ENCODE measurements around the gene MEGF11.

The MEGF11 gene

DNA sequence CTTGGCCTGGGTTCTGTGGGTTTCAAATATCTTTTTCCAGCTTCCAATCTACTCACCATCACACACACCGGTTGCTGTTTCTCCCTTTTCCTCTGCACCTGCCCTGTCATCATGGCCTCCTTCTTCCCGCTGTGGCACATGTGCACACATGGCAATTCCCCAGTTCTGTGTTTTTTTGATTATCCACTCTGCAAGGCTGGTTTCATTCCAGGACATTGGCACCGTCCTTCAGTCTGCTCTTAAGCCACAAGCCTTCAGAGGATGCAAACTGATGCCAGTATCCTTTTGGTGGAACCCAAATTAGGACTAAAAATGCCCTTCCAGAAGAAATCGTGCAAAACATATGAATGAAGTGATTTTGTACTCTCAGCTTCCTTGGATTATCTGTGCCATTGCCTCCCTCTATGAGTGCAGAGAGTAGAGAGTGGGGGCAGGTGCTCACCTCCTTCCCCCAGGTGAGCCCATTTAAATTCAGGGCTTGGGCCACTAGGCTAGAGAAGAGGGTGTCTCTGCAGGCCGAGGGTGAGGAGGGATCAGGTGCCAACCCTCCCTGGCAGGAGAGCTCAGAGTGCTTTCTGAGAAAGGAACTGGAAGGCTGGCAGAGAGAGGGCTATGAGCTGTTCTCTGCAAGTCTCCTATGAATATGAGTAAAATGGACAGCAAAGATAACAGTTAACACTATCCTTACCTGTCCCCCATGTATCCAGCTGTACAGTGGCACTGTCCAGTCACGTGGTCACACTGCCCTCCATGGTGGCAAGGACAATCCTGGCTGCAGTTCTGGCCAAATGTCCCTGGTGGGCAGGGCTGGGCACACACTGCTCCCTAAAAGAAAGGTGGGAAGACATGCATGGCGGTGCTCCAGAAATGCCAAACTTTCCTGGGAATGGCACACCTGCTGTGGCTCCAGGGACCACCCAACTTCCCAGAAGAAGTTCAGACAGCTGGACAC, 283.4 kb downstream of the MEGF11 start:
- Histone ChIP-seq H3K27ac (no peak overlapping the region), H3K4me3 (no peak overlapping the region)

DNA sequence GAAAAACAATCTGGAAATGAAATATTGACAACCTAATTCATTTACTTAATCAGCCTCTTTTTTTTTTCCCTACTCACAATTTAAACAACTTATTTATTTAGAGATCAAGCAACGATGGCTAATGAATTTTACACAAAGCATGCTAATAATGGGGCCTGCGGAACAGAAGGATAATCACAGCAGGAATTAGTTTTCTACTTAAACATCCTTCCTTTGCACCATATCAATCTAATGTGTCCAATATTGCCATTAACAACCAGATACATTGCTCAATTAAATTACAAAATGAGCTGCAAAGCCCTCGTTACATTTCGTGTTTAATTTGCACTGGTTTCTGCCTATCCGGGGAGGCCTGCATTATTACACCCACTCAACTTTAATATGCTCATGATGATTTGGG, 285.0 kb downstream of the MEGF11 start:
- Histone ChIP-seq H3K27ac (no peak overlapping the region), H3K4me3 (no peak overlapping the region)

DNA sequence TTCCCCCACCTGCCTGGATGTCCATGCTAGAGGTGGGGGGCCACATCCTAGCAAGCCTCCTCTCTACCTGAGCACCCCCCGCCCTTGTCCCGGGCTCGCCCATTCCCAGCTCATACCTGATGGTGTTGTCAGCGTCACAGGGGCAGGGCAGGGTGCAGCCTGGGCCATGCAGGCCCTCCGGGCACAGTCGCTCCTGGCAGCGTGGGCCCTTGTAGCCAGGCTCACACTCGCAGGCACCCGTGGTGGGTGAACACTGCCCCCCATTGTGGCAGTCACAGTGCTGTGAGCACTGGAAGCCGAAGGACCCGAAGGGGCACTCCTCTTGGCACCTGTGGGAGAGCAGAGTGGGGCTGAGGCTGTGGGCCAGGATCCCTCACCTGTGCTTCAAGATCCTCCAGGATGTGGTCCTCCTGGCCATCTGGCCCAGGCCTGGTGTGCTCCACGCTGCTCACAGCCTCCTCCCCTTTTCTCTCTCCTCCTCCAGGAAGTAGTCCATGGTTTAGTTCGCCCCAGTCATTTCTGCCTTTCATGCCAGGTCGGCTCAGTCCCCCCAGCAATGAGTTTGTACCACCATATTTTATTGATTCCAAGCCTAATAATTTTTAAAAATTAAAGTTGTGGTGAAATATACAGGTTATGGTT, 288.6 kb downstream of the MEGF11 start:
- no peak overlapping the region for H3K27ac ChIP-seq
- no peak overlapping the region for H3K4me3 ChIP-seq

DNA sequence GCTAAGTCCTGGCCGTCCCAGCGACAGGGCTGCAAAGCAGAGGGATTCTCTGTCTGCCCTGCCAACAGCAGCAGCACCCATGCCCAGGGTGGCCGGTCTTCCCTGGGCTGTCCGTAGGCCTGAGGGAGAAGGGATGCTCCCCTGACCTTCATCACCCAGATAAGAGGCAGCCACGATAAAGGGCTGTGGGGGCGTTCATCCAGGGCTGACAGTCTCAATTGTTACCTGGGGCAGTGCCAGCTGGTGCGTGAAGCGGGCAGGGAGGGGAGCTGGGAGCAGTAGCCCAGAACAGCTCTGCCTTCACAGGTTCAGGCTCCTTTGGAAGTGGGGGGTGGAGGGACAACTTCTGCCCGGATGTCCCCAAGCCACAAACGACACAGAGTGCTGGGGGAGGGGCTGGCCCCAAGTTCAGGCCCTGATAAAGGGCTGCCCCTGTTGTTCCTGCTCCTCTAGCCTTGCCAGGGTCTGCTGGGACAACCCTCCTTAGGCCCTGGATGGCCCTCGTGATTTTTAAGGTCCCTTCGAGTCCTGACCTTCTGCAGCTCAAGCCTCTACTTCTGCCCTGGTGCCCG, 289.6 kb downstream of the MEGF11 start:
- H3K4me3 ChIP-seq = no peak overlapping the region

DNA sequence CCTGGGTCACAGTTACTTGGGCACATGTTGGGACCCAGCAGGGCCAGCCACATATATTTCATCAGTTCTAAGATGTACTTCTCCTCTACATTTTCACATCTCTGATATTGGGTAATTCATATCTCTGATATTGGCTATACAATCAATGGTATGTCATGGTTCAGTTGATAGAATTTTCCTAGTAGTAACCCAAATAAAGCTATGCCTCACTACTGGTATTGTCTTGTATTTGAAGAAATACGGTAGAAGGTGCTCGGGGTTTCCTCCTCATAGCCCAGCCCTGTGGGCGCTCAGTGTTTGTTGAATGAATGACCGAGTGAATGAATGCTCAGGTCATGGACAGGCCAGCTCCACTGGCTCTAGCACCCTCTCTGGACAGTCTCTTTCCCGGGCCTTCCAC, 290.2 kb downstream of the MEGF11 start:
- H3K27ac ChIP-seq = no peak overlapping the region

More for the DNA sequence above, 289.6 kb downstream of the MEGF11 start:
- H3K27ac ChIP-seq = no peak overlapping the region

DNA sequence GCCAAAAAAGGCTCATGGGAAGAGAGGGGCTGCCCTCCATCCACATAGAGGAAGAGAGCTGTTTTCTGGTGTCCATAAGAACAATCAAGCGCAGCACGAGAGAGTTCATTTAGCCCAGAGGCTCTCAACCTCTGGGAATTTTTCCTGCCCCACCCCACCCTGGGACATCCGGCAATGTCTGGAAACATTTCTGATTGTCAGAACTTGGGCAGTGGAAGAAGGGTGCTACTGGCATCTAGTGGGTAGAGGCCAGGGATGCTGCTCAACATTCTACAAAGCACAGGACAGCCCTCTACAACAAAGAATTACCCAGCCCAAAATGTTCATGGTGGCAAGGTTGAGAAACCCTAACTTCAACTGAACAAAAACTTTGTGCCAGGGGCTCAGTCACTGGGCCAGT, 291.4 kb downstream of the MEGF11 start:
- Histone ChIP-seq H3K27ac (no peak overlapping the region), H3K4me3 (no peak overlapping the region)

More for the DNA sequence above, 290.2 kb downstream of the MEGF11 start:
- H3K4me3 ChIP-seq = no peak overlapping the region

DNA sequence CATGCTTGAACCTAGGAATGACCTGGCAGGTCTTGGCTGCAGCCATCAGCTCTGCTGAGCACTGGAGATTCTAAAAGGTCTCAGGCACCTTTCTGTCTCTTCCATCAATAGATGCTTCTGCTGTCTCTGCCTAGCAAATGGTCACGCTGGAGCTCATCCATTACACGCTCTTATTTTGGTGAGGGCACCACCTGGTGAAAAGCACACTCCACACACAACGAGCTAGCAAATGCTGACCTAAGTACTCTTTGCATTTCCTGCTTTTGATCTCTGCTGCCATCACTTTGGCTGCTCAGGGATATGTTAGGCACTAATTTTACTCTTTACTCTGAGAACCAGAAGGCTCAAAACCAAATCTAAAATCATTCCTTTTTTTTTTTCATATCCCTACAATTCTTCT, 293.0 kb downstream of the MEGF11 start:
- H3K4me3 ChIP-seq = no peak overlapping the region
- no peak overlapping the region for H3K27ac ChIP-seq

DNA sequence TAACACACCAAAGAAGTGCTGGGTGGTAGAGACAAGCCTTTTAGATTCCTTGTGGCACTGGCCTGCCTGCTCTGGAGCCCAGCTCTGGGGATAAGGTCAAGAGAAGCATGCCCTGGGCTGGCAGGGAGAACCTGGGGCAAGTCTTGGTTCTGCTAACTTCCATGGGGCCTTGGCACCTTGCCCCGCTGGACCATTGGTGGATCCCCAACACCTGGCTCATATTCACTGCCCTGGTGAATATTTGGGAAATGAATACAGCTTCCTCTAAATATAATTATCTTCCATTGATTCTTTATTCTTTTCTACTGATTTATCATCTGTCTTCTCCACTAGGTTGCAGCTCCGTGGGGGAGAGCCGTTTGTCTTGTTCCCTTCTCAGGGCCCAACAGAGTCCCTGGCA, 294.7 kb downstream of the MEGF11 start:
- H3K27ac ChIP-seq = no peak overlapping the region

DNA sequence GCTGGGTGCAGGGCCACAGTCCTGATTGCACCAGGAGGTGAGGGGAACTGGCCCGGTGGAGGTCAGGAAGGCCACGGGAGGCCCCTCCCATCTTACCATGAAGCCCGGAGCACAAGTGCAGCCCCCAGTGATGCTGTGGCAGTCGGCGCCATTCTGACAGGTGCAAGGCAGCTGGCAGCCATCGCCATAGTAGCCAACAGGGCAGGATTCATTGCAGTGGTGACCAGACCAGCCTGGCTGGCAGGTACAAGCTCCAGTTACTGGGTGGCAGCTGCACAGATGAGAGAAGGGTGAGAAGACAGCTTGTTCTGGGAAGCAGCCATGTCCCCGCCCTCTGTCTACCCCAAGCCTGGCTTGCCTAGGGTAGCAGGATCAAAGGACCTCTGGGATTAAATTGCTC, 296.1 kb downstream of the MEGF11 start:
- no peak overlapping the region for H3K27ac ChIP-seq

More for the DNA sequence above, 294.7 kb downstream of the MEGF11 start:
- no peak overlapping the region for H3K4me3 ChIP-seq

DNA sequence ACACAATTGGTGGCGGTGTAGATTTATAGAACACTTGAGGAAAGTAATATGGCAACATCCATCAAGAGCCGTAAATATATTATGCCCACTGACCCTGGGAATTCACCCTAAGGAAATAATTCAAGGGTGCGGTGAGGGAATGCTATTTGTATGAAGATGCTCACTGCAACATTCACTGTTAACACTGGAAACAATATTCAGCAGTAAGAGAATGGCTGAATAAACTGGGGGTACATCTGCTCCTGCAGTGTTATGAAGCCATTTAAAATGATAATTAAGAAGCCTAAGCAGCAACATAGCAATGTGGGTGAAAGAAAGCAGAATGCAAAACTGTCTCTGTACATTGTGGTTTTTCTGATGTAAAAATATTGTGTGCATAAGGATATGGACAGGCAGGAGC, 296.7 kb downstream of the MEGF11 start:
- Histone ChIP-seq H3K4me3 (no peak overlapping the region), H3K27ac (no peak overlapping the region)

More for the DNA sequence above, 296.1 kb downstream of the MEGF11 start:
- H3K4me3 ChIP-seq = no peak overlapping the region

DNA sequence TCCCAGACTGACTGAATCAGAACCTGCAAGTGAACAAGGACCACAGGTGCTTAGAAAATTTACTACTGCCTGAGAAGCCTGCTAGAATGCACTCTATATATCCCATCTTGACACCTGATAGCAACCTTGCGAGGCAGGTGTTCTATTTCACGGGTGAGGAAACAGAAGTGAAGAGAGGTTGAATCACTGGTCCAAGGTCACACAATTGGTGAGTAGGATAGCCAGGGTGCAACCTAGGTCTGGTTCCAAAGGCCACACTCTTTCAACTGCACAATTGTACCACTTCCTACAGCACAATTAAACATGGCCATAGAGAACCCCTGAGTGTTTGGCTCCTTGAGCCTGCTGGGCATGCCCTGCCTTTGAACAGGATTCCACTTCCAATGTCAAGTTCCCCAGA, 297.2 kb downstream of the MEGF11 start:
- no peak overlapping the region for H3K27ac ChIP-seq
- no peak overlapping the region for H3K4me3 ChIP-seq

DNA sequence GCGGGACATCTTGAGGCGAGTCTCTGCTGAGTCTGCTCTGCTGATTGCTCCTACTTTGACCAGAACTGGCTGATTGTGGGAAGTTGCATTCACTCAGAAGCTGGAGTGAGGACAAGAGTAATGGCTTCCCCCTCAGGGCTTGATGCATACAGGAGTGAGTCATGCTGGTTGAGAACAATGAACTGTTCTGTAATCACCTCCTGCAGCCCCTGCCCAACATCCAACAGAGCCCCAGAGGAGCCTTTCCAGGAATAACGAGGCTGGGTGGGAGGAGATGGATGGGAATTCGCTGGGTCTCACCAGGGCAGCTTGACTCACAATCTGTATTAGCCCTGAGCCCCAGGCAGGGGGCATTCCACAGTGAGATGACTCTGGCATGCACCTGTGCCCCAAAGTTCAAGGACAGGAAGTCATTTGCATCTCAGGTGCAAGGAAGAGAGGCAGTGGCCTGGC, 299.2 kb downstream of the MEGF11 start:
- Histone ChIP-seq H3K4me3 (no peak overlapping the region), H3K27ac (no peak overlapping the region)

DNA sequence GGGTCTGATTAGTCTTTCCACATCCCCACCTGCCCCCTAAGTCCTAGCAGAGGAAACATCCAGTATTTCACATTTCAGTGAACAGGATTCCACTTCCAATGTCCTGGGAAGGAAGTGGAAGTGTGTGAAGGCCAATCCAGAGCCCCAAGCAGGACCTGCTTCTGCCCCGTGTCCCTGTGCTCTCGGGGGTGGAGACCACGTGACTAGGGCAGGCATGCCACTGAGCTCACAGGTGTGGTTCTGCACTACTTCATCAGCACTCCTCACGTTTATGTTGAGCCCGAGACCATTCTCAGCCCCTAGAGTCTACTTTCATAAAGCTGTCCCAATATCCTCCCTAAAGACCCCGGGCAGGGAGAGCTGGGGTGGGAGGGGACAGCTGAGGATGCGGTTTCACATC, 299.9 kb downstream of the MEGF11 start:
- H3K4me3 ChIP-seq = no peak overlapping the region
- H3K27ac ChIP-seq = no peak overlapping the region

DNA sequence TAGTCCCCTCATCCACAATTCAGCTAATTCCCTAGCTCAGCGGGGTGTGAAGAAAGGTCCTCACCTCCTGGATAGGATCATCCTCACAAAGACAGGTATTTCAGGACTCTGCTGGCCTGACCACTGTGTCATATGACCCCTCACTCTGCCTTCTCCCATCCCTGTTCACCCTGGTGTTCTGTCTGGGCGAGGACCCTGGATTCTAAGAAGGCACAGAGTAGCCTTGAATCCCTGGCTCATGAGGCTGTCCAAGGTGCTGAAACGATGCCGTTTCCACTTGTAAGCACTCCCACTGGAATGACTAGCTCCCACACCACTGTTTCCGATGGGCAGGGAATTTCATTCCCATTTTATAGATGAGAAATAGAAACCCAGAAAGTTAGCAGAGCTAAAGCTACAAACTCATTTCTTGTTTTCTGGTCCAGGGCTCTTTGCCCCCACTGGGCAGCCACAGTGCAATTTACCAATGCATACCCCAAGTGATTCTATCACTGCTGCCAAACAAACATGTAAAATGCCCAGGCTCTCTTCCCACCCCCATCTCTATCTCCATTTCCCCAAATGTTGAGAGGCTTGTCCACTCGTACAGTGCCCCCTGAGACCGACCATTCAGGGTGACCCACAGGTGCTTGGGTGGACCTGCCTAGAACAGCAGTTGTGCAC, 301.0 kb downstream of the MEGF11 start:
- no peak overlapping the region for H3K4me3 ChIP-seq
- no peak overlapping the region for H3K27ac ChIP-seq

DNA sequence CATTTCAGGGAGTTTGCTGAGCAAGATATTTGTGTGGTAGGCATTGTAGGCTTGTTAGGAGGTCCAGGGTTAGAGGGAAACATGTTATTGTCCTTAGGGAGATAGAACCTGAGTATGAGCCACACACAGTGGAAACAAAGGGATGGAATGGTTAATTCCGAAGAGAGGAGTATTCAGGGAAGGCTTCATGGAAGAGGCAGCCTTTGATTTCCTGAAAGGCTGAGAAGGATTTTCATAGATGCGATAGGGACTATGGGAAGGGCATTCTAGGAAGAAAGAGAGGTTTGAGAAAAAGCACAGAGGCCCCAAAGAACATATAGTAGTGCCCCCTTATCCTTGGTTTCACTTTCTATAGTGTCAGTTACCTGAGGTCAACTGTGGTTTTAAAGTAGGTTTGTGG, 302.5 kb downstream of the MEGF11 start:
- Histone ChIP-seq H3K4me3 (no peak overlapping the region), H3K27ac (no peak overlapping the region)

DNA sequence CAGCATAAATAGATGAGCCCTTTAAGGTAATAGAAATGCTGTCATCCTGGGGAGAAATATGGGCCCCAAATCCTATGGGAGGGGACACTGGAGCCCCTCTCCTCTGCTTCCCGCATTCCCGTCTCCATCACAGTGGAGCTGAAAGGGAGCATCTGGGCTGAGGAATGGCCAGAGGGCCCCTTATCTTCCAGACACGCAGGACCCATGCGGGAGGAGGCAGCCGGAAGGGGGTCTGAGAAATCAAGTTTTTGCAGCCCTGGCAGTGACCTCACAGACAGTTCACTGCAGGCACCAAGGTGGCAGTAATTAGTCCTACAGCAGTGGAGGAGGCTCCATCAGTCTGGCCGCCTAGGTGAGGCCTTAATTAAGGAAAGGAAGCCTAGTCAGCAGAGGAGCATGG, 304.1 kb downstream of the MEGF11 start:
- H3K4me3 ChIP-seq = no peak overlapping the region
- H3K27ac ChIP-seq = no peak overlapping the region

DNA sequence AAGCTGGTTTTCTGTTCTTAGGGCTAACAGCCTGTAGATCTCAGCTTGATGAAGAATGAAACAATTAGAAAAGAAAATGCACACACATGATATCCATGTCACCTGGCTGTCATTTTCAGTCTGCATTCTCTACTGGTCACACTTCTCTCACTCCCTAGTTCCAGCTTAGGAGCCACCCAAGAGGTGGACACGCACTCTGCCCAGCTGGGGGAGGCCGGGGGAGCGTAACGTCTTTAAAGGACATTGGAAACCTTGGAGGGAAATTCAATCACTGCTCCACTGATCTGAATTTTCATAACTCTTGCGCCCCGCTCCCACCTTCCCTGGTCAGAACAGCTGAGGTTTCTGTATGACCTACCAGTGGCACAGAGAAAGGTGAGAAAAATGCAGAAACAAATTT, 304.5 kb downstream of the MEGF11 start:
- H3K4me3 ChIP-seq = no peak overlapping the region
- no peak overlapping the region for H3K27ac ChIP-seq

DNA sequence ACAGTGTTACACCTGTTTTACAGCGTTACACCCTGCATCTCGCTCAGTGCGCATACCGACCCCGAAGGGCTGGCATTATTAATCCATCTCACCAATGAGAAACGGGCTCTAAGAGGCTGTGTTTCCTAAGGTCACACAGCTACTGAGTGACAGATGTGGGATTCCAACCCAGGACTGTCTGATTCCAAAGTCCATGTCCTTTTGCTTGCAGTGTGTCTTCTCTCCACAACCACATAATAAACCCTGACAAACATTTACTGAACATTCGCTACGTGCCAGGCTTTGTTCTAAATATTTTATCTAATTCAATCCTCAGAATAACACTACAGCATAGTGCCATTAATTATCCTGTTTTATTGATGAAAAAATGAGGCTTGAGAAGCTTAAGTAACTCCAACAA, 305.2 kb downstream of the MEGF11 start:
- H3K27ac ChIP-seq = no peak overlapping the region
- no peak overlapping the region for H3K4me3 ChIP-seq

DNA sequence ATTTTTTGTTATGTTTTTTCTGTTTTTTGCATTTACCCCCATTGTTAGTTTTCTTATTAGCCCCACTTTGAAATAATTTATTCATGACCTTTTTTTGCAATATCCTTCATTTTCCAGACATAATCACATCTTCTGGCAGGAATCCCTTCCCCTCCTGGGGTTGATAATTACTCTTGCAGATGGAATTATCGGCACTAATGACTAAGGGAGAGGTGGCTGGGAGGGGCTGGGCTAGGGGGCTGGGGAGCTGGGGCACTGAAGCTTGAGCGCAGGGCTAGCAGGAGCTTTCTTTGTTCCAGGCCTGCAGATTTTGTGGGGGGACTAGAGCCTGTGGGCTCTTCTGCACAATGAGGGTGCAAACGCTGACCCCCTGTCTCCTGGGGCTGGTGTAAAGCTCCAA, 306.5 kb downstream of the MEGF11 start:
- Histone ChIP-seq H3K4me3 (no peak overlapping the region), H3K27ac (no peak overlapping the region)

DNA sequence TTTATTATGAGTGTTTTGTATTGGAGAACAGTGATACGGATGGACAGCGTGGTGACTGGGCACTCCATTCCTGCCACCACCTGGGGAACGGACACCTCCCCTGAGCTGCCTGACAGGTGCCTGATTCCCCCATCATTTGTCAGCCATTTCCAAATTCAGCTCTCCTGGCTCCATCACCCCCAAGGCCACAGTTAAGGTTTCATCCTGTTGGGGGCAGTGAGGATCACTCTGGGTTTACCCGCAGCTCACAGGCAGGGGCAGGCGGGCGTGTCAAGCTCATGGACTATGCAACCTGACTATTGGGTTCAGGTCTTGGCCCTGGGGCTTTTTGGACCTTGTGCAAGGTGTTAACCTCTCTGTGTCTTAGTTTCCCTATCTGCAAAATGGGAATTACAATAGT, 307.9 kb downstream of the MEGF11 start:
- no peak overlapping the region for H3K27ac ChIP-seq
- no peak overlapping the region for H3K4me3 ChIP-seq
